Measurements from ENCODE around the gene SEH1L. TPM values are rescaled to one million over a fixed set of nuclear protein-coding genes. Genes with fewer than 3 reads are reported as not detected.
"Not testable (repeated sequence)": the region's sequence is repeated elsewhere in the genome, so short reads cannot be mapped to it uniquely, and the experiment has no call there.

Gene SEH1L
- 10 to 100 TPM; 24.7 to 46.6 (median 40.9) TPM for polyA plus RNA-seq (ENCODE audit: insufficient read length in 4 of 4)

- DNase-seq (ENCODE audit: low read depth in 4 of 4, low spot score in 3 of 4): peak; percentile 84 to 94 (median 94)
These were observed at the start of gene SEH1L for GRCh38 chr18:12947285-12948049. TSS of gene SEH1L (plus strand) at chr18:12948011. CDS start at chr18:12948122, 111 bp downstream.

- not testable (repeated sequence) for DNase-seq (ENCODE audit: low read depth in 4 of 4, low spot score in 3 of 4)
These were observed 46.6 kb upstream of the SEH1L start for GRCh38 chr18:12901208-12901607.

- DNase-seq (ENCODE audit: low read depth in 4 of 4, low spot score in 3 of 4): no peak
These were observed 43.7 kb upstream of the SEH1L start for GRCh38 chr18:12904012-12904516.

- DNase-seq (ENCODE audit: low read depth in 4 of 4, low spot score in 3 of 4): no peak
These were observed 41.7 kb upstream of the SEH1L start for GRCh38 chr18:12906119-12906518.

GRCh38 chr18:12906773-12907172 lies 41.0 kb upstream of the SEH1L start:
- no peak for DNase-seq (ENCODE audit: low read depth in 4 of 4, low spot score in 3 of 4)

GRCh38 chr18:12907258-12907925 lies 40.4 kb upstream of the SEH1L start:
- DNase-seq (ENCODE audit: low read depth in 4 of 4, low spot score in 3 of 4): no peak

- DNase-seq (ENCODE audit: low read depth in 4 of 4, low spot score in 3 of 4): no peak
These were observed 39.1 kb upstream of the SEH1L start for GRCh38 chr18:12908706-12909105.

GRCh38 chr18:12911025-12911928 lies 36.5 kb upstream of the SEH1L start:
- DNase-seq (ENCODE audit: low read depth in 4 of 4, low spot score in 3 of 4): no peak

- DNase-seq (ENCODE audit: low read depth in 4 of 4, low spot score in 3 of 4): no peak
These were observed 35.7 kb upstream of the SEH1L start for GRCh38 chr18:12911929-12912703.

GRCh38 chr18:12921178-12921577 lies 26.6 kb upstream of the SEH1L start:
- no peak for DNase-seq (ENCODE audit: low read depth in 4 of 4, low spot score in 3 of 4)

GRCh38 chr18:12922266-12922665 lies 25.5 kb upstream of the SEH1L start:
- no peak for DNase-seq (ENCODE audit: low read depth in 4 of 4, low spot score in 3 of 4)

- no peak for DNase-seq (ENCODE audit: low read depth in 4 of 4, low spot score in 3 of 4)
These were observed 23.2 kb upstream of the SEH1L start for GRCh38 chr18:12924616-12925015.

- DNase-seq (ENCODE audit: low read depth in 4 of 4, low spot score in 3 of 4): no peak
These were observed 19.6 kb upstream of the SEH1L start for GRCh38 chr18:12928206-12928605.

GRCh38 chr18:12928641-12929040 lies 19.2 kb upstream of the SEH1L start:
- no peak for DNase-seq (ENCODE audit: low read depth in 4 of 4, low spot score in 3 of 4)

- DNase-seq (ENCODE audit: low read depth in 4 of 4, low spot score in 3 of 4): no peak
These were observed 18.2 kb upstream of the SEH1L start for GRCh38 chr18:12929477-12930083.

- no peak for DNase-seq (ENCODE audit: low read depth in 4 of 4, low spot score in 3 of 4)
These were observed 17.4 kb upstream of the SEH1L start for GRCh38 chr18:12930376-12930775.

- DNase-seq (ENCODE audit: low read depth in 4 of 4, low spot score in 3 of 4): no peak
These were observed 16.9 kb upstream of the SEH1L start for GRCh38 chr18:12930908-12931307.

GRCh38 chr18:12933327-12933726 lies 14.5 kb upstream of the SEH1L start:
- DNase-seq (ENCODE audit: low read depth in 4 of 4, low spot score in 3 of 4): no peak

GRCh38 chr18:12934454-12935071 lies 13.2 kb upstream of the SEH1L start:
- peak in 2 of 4 donors; percentile 73 to 78 for DNase-seq (ENCODE audit: low read depth in 4 of 4, low spot score in 3 of 4)
